NCI-H345 (cell line): ENCODE measurements around the gene JPH4.
"Not testable (repeated sequence)": the region's sequence is repeated elsewhere in the genome, so short reads cannot be mapped to it uniquely, and the experiment has no call there.

Source experiments
- DNase-seq: peaks from one replicate; lab custom pipeline; 2025; lab: John Stamatoyannopoulos, UW

Gene JPH4

GRCh38 chr14:23609001-23609400 is 30.4 kb upstream of the JPH4 start:
- no peak for DNase-seq

- DNase-seq, result no peak
Observed at GRCh38 chr14:23608454-23608853, 29.9 kb upstream of the JPH4 start.

- DNase-seq, result no peak
Observed at GRCh38 chr14:23605931-23606585, 27.5 kb upstream of the JPH4 start.

GRCh38 chr14:23604675-23605170 is 26.1 kb upstream of the JPH4 start:
- DNase-seq, result no peak

GRCh38 chr14:23604148-23604547 is 25.6 kb upstream of the JPH4 start:
- no peak for DNase-seq

GRCh38 chr14:23603103-23603502 is 24.5 kb upstream of the JPH4 start:
- no peak for DNase-seq

GRCh38 chr14:23602181-23603095 is 23.8 kb upstream of the JPH4 start:
- no peak for DNase-seq

- DNase-seq, result no peak
Observed at GRCh38 chr14:23601845-23602180, 23.2 kb upstream of the JPH4 start.

GRCh38 chr14:23601424-23601823 is 22.8 kb upstream of the JPH4 start:
- no peak for DNase-seq

GRCh38 chr14:23600806-23601205 is 22.2 kb upstream of the JPH4 start:
- no peak for DNase-seq

- no peak for DNase-seq
Observed at GRCh38 chr14:23600322-23600707, 21.7 kb upstream of the JPH4 start.

GRCh38 chr14:23594191-23594590 is 15.6 kb upstream of the JPH4 start:
- not testable (repeated sequence) for DNase-seq

- DNase-seq, result no peak
Observed at GRCh38 chr14:23590198-23590597, 11.6 kb upstream of the JPH4 start.

GRCh38 chr14:23589606-23590005 is 11.0 kb upstream of the JPH4 start:
- no peak for DNase-seq

- DNase-seq, result peak; percentile 87
Observed at GRCh38 chr14:23588884-23589598, 10.5 kb upstream of the JPH4 start.

- DNase-seq, result not testable (repeated sequence)
Observed at GRCh38 chr14:23584527-23585203, 6.1 kb upstream of the JPH4 start.

- not testable (repeated sequence) for DNase-seq
Observed at GRCh38 chr14:23583761-23584526, 5.4 kb upstream of the JPH4 start.

- DNase-seq, result no peak
Observed at GRCh38 chr14:23582906-23583760, 4.5 kb upstream of the JPH4 start.

- DNase-seq, result no peak
Observed at GRCh38 chr14:23580948-23581281, 2.3 kb upstream of the JPH4 start.

- no peak for DNase-seq
Observed at GRCh38 chr14:23580152-23580926, 1.7 kb upstream of the JPH4 start.
